Activated CD8-positive, alpha-beta T cell treated with anti-CD3 and anti-CD28 coated beads, Interleukin-2, amount 10 ng/mL, durations not matched to agents 7 days and 5 days (primary cell): Measurements from ENCODE around the gene MUC20. TPM values are rescaled to one million over a fixed set of nuclear protein-coding genes. Genes with fewer than 3 reads are reported as not detected.
"Not testable (repeated sequence)": the region's sequence is repeated elsewhere in the genome, so short reads cannot be mapped to it uniquely, and the experiment has no call there.

Experiments used
- ATAC-seq: fragments of 150-1000 bp; cut with Tn5 transposase; one replicate; pipeline ENCODE4 v1.10.0; 2021; ENCODE audit warnings: moderate library complexity
- CTCF ChIA-PET: fragments of 350-600 bp; sonication (Branson Sonifier 250); formaldehyde crosslinking; loops from one replicate; lab custom pipeline; 2021; ENCODE audit warnings: antibody characterized with exemption; lab: Charles Lee
- POLR2A ChIA-PET: fragments of 350-600 bp; sonication (Branson Sonifier 250); formaldehyde crosslinking; loops from one replicate; lab custom pipeline; 2021; ENCODE audit warnings: antibody characterized with exemption; lab: Charles Lee
- DNase-seq: peaks from one replicate; pipeline ENCODE4 v3.0.0-alpha.2; 2020
- H3K27ac Mint-ChIP-seq: one replicate; pipeline ENCODE4 v1.8.0; 2021; ENCODE audit warnings: mild to moderate bottlenecking, mixed read lengths
- H3K27me3 Mint-ChIP-seq: one replicate; pipeline ENCODE4 v1.8.0; 2021; ENCODE audit warnings: low read depth, mixed read lengths
- H3K36me3 Mint-ChIP-seq: one replicate; pipeline ENCODE4 v1.8.0; 2021; ENCODE audit warnings: low read depth, mixed read lengths
- H3K4me1 Mint-ChIP-seq: one replicate; pipeline ENCODE4 v1.8.0; 2021; ENCODE audit warnings: low read depth, mixed read lengths
- H3K4me3 Mint-ChIP-seq: one replicate; pipeline ENCODE4 v1.8.0; 2021; ENCODE audit warnings: mild to moderate bottlenecking, mixed read lengths
- H3K9me3 Mint-ChIP-seq: one replicate; pipeline ENCODE4 v1.8.0; 2022; ENCODE audit warnings: mixed read lengths; ENCODE audit not compliant: insufficient read depth
- total RNA-seq, 2 experiments: library from RNA; stranded (reverse); gene quantifications; one replicate each; pipeline ENCODE4 v1.2.3, GENCODE V29; 2021

Gene MUC20
- total RNA-seq, 2 experiments from 2014 or later: 0.53 to 1.7 TPM

- H3K27me3 Mint-ChIP-seq: peaks cover 13% of the 10 kb centered on the region
- ATAC-seq (no peak), DNase-seq (no peak)
- no peaks in the 10 kb centered on the region for H3K9me3 Mint-ChIP-seq
- ChIA-PET POLR2A (no interaction called here), CTCF (interaction anchor here (2.5 kb wide), 1 partner anchor 9 kb away, joined by 8 read pairs; no protein-coding TSS in a partner anchor)
- H3K4me3 Mint-ChIP-seq: no peak overlapping the region
- H3K4me1 Mint-ChIP-seq: no peaks in the 10 kb centered on the region
- no peaks in the 10 kb centered on the region for H3K36me3 Mint-ChIP-seq
- no peak overlapping the region for H3K27ac Mint-ChIP-seq
Measured at GRCh38 chr3:195739561-195740111, 18.9 kb downstream of the MUC20 start.

- no peak overlapping the region for H3K4me3 Mint-ChIP-seq
- DNase-seq (no peak), ATAC-seq (no peak)
- POLR2A ChIA-PET: no interaction called here
- peaks cover 27% of the 10 kb centered on the region for H3K27me3 Mint-ChIP-seq
- peaks cover 16% of the 10 kb centered on the region for H3K4me1 Mint-ChIP-seq
- CTCF ChIA-PET: no interaction called here
- no peaks in the 10 kb centered on the region for H3K9me3 Mint-ChIP-seq
- H3K27ac Mint-ChIP-seq: no peak overlapping the region
- H3K36me3 Mint-ChIP-seq: no peaks in the 10 kb centered on the region
Measured at GRCh38 chr3:195744437-195744836, 23.7 kb downstream of the MUC20 start.

- ChIA-PET CTCF (no interaction called here), POLR2A (no interaction called here)
- no peaks in the 10 kb centered on the region for H3K9me3 Mint-ChIP-seq
- no peaks in the 10 kb centered on the region for H3K36me3 Mint-ChIP-seq
- DNase-seq (no peak), ATAC-seq (no peak)
- H3K27ac Mint-ChIP-seq: no peak overlapping the region
- H3K4me1 Mint-ChIP-seq: peaks cover 16% of the 10 kb centered on the region
- no peak overlapping the region for H3K4me3 Mint-ChIP-seq
- H3K27me3 Mint-ChIP-seq: peaks cover 24% of the 10 kb centered on the region
Measured at GRCh38 chr3:195746346-195746745, 25.6 kb downstream of the MUC20 start.

- DNase-seq (no peak), ATAC-seq (no peak)
- Mint-ChIP-seq H3K4me1 (peaks cover 16% of the 10 kb centered on the region), H3K27me3 (peaks cover 24% of the 10 kb centered on the region), H3K27ac (no peak overlapping the region), H3K36me3 (no peaks in the 10 kb centered on the region), H3K4me3 (no peak overlapping the region), H3K9me3 (no peaks in the 10 kb centered on the region)
- ChIA-PET CTCF (no interaction called here), POLR2A (no interaction called here)
Measured at GRCh38 chr3:195746751-195747150, 26.0 kb downstream of the MUC20 start.

GRCh38 chr3:195748661-195749060 lies 27.9 kb downstream of the MUC20 start:
- H3K27ac Mint-ChIP-seq: no peak overlapping the region
- H3K9me3 Mint-ChIP-seq: no peaks in the 10 kb centered on the region
- CTCF ChIA-PET: interaction anchor here (1.6 kb wide), 1 partner anchor 10 kb away, joined by 8 read pairs; no protein-coding TSS in a partner anchor
- no peak for DNase-seq
- H3K4me3 Mint-ChIP-seq: no peak overlapping the region
- peaks cover 17% of the 10 kb centered on the region for H3K27me3 Mint-ChIP-seq
- peaks cover 17% of the 10 kb centered on the region for H3K4me1 Mint-ChIP-seq
- ATAC-seq: no peak
- no peaks in the 10 kb centered on the region for H3K36me3 Mint-ChIP-seq
- POLR2A ChIA-PET: no interaction called here

- CTCF ChIA-PET: interaction anchor here (1.6 kb wide), 1 partner anchor 10 kb away, joined by 8 read pairs; no protein-coding TSS in a partner anchor
- H3K27ac Mint-ChIP-seq, H3K36me3 Mint-ChIP-seq, H3K9me3 Mint-ChIP-seq, DNase-seq, H3K4me3 Mint-ChIP-seq, POLR2A ChIA-PET, ATAC-seq: not testable (repeated sequence)
- Mint-ChIP-seq H3K27me3 (peaks cover 17% of the 10 kb centered on the region), H3K4me1 (peaks cover 17% of the 10 kb centered on the region)
Measured at GRCh38 chr3:195749101-195749500, 28.3 kb downstream of the MUC20 start.

- ATAC-seq (no peak), DNase-seq (no peak)
- CTCF ChIA-PET: no interaction called here
- Mint-ChIP-seq H3K4me3 (no peak overlapping the region), H3K36me3 (no peaks in the 10 kb centered on the region), H3K27ac (no peak overlapping the region), H3K27me3 (peaks cover 7% of the 10 kb centered on the region), H3K4me1 (peaks cover 21% of the 10 kb centered on the region), H3K9me3 (no peaks in the 10 kb centered on the region)
- POLR2A ChIA-PET: no interaction called here
Measured at GRCh38 chr3:195750797-195751520, 30.2 kb downstream of the MUC20 start.

GRCh38 chr3:195751560-195751959 lies 30.8 kb downstream of the MUC20 start:
- Mint-ChIP-seq H3K4me1 (peaks cover 27% of the 10 kb centered on the region), H3K27me3 (peaks cover 6% of the 10 kb centered on the region), H3K27ac (peak overlapping the region; percentile 3), H3K9me3 (no peaks in the 10 kb centered on the region), H3K4me3 (no peak overlapping the region), H3K36me3 (no peaks in the 10 kb centered on the region)
- ATAC-seq (no peak), DNase-seq (no peak)
- ChIA-PET POLR2A (no interaction called here), CTCF (no interaction called here)

- DNase-seq (no peak), ATAC-seq (no peak)
- POLR2A ChIA-PET: no interaction called here
- no peaks in the 10 kb centered on the region for H3K36me3 Mint-ChIP-seq
- H3K9me3 Mint-ChIP-seq: no peaks in the 10 kb centered on the region
- H3K27ac Mint-ChIP-seq: no peak overlapping the region
- no peak overlapping the region for H3K4me3 Mint-ChIP-seq
- peaks cover 9% of the 10 kb centered on the region for H3K27me3 Mint-ChIP-seq
- CTCF ChIA-PET: no interaction called here
- peaks cover 26% of the 10 kb centered on the region for H3K4me1 Mint-ChIP-seq
Measured at GRCh38 chr3:195752066-195752465, 31.3 kb downstream of the MUC20 start.

GRCh38 chr3:195752546-195753331 lies 32.0 kb downstream of the MUC20 start:
- no peak for ATAC-seq
- no peak for DNase-seq
- Mint-ChIP-seq H3K4me1 (peaks cover 26% of the 10 kb centered on the region), H3K36me3 (no peaks in the 10 kb centered on the region), H3K27ac (no peak overlapping the region), H3K4me3 (no peak overlapping the region), H3K27me3 (peaks cover 13% of the 10 kb centered on the region), H3K9me3 (no peaks in the 10 kb centered on the region)
- ChIA-PET CTCF (no interaction called here), POLR2A (no interaction called here)

GRCh38 chr3:195753581-195753980 lies 32.8 kb downstream of the MUC20 start:
- no peaks in the 10 kb centered on the region for H3K36me3 Mint-ChIP-seq
- ChIA-PET CTCF (no interaction called here), POLR2A (no interaction called here)
- peaks cover 21% of the 10 kb centered on the region for H3K4me1 Mint-ChIP-seq
- no peaks in the 10 kb centered on the region for H3K9me3 Mint-ChIP-seq
- no peak overlapping the region for H3K27ac Mint-ChIP-seq
- DNase-seq: no peak
- H3K27me3 Mint-ChIP-seq: peaks cover 15% of the 10 kb centered on the region
- ATAC-seq: no peak
- no peak overlapping the region for H3K4me3 Mint-ChIP-seq

GRCh38 chr3:195754141-195754540 lies 33.4 kb downstream of the MUC20 start:
- ChIA-PET POLR2A (no interaction called here), CTCF (no interaction called here)
- peaks cover 16% of the 10 kb centered on the region for H3K27me3 Mint-ChIP-seq
- no peak overlapping the region for H3K27ac Mint-ChIP-seq
- H3K9me3 Mint-ChIP-seq: no peaks in the 10 kb centered on the region
- peaks cover 16% of the 10 kb centered on the region for H3K4me1 Mint-ChIP-seq
- DNase-seq: no peak
- H3K36me3 Mint-ChIP-seq: no peaks in the 10 kb centered on the region
- ATAC-seq: no peak
- H3K4me3 Mint-ChIP-seq: no peak overlapping the region
